Activated CD4-positive, alpha-beta memory T cell treated with anti-CD3 and anti-CD28 coated beads, Interleukin-2, amount 10 ng/mL, durations not matched to agents 7 days and 5 days (primary cell): ENCODE results near the gene DNAL4. TPM values are rescaled to one million over a fixed set of nuclear protein-coding genes. Genes with fewer than 3 reads are reported as not detected.

ENCODE experiments used
- CTCF ChIA-PET: fragments of 350-600 bp; sonication (Branson Sonifier 250); formaldehyde crosslinking; loops from one replicate; lab custom pipeline; 2021; ENCODE audit warnings: antibody characterized with exemption, inconsistent platforms; lab: Charles Lee
- POLR2A ChIA-PET: fragments of 350-600 bp; sonication (Branson Sonifier 250); formaldehyde crosslinking; loops from one replicate; lab custom pipeline; 2021; ENCODE audit warnings: antibody characterized with exemption; lab: Charles Lee
- DNase-seq: peaks from one replicate; pipeline ENCODE4 v3.0.0-alpha.2; 2020
- H3K27ac Mint-ChIP-seq: one replicate; pipeline ENCODE4 v1.8.0; 2021; ENCODE audit warnings: mild to moderate bottlenecking, mixed read lengths
- H3K27me3 Mint-ChIP-seq: one replicate; pipeline ENCODE4 v1.8.0; 2021; ENCODE audit warnings: mixed read lengths
- H3K36me3 Mint-ChIP-seq: one replicate; pipeline ENCODE4 v1.8.0; 2021; ENCODE audit warnings: low read depth, mixed read lengths
- H3K4me1 Mint-ChIP-seq: one replicate; pipeline ENCODE4 v1.8.0; 2021; ENCODE audit warnings: mixed read lengths
- H3K4me3 Mint-ChIP-seq: one replicate; pipeline ENCODE4 v1.8.0; 2021; ENCODE audit warnings: mild to moderate bottlenecking, mixed read lengths
- H3K9me3 Mint-ChIP-seq: one replicate; pipeline ENCODE4 v1.8.0; 2021; ENCODE audit warnings: mixed read lengths
- total RNA-seq, 2 experiments: library from RNA; stranded (reverse); gene quantifications; one replicate each; pipeline ENCODE4 v1.2.3, GENCODE V29; 2021

Gene DNAL4
- total RNA-seq, 2 experiments from 2014 or later: 8.0 to 8.4 TPM

DNA sequence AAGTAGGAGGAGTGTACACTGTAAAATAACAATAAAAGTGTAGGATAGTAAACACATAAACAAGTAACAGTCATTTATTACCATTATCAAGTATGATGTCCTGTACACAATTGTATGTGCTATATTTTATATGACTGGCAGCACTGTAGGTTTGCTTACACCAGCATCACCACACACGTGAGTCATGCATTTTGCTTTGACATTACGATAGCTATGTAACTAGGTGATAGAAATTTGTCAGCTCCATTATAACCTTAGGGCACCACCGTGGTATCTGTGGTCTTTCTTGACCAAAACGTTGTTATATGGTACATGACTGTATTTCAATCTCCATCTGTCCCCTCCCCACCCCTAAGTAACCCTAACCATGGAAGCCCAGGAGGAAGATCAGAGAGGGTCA is 1.1 kb downstream of the DNAL4 start:
- DNase-seq: no peak
- H3K4me3 Mint-ChIP-seq: peak overlapping the region; percentile 77
- peak overlapping the region; percentile 21 for H3K27ac Mint-ChIP-seq
- peaks cover 17% of the 10 kb centered on the region for H3K27me3 Mint-ChIP-seq
- H3K36me3 Mint-ChIP-seq: no peaks in the 10 kb centered on the region
- H3K4me1 Mint-ChIP-seq: peaks cover 21% of the 10 kb centered on the region
- H3K9me3 Mint-ChIP-seq: no peaks in the 10 kb centered on the region
- ChIA-PET CTCF (interaction anchor here (0.9 to 2.4 kb wide), 3 partner anchors 24 to 68 kb away, joined by 3 to 14 read pairs (median 3); no protein-coding TSS in a partner anchor), POLR2A (interaction anchor here (0.6 kb wide), 1 partner anchor 11 kb away, joined by 3 read pairs; no protein-coding TSS in a partner anchor)

DNA sequence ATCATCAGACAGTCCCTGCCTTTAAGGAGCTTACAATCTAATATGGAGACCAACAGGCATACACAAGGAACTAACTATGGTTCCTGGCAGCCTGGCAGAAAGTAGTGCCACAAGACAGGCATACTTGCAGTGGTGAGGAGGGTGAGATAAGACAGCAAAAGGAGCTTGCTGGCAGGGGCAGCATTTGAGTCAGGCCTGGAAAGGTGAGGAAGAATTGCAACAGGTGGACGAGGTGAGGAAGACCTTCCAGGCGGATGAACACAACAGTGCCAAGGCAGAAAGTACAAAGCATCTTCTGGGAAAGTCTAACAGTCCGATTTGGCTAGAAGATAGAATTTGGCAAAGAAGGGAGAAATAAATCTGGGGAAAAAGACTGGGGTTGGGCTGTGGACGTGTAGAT is 4.3 kb downstream of the DNAL4 start:
- H3K4me3 Mint-ChIP-seq: no peak overlapping the region
- DNase-seq: no peak
- no peak overlapping the region for H3K27ac Mint-ChIP-seq
- H3K27me3 Mint-ChIP-seq: no peaks in the 10 kb centered on the region
- H3K36me3 Mint-ChIP-seq: no peaks in the 10 kb centered on the region
- POLR2A ChIA-PET: no interaction called here
- H3K4me1 Mint-ChIP-seq: peaks cover 15% of the 10 kb centered on the region
- CTCF ChIA-PET: no interaction called here
- H3K9me3 Mint-ChIP-seq: no peaks in the 10 kb centered on the region

DNA sequence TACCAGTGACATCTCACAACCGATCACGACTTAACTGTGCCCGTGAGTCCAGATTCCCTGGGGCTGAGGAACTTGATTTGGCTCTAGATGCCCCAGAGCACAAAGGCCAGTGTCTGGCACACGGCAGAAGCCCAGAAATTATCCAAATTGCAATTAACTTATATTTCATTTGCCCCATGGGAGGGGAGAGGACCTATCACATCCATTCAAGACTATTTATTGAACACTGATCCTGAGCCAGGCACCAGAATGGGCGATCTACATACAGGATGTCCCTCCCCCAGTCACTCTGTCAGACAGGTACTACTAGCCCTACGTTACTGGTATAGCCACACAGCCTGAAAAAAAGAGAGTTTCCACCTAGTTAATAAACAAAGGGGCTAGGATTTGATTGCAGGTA is 5.1 kb downstream of the DNAL4 start:
- Mint-ChIP-seq H3K4me1 (peaks cover 8% of the 10 kb centered on the region), H3K27me3 (no peaks in the 10 kb centered on the region), H3K36me3 (no peaks in the 10 kb centered on the region), H3K9me3 (no peaks in the 10 kb centered on the region), H3K27ac (no peak overlapping the region), H3K4me3 (no peak overlapping the region)
- no peak for DNase-seq
- ChIA-PET POLR2A (no interaction called here), CTCF (no interaction called here)

GRCh38 chr22:38788021-38788816 is 5.7 kb downstream of the DNAL4 start:
- Mint-ChIP-seq H3K36me3 (no peaks in the 10 kb centered on the region), H3K9me3 (no peaks in the 10 kb centered on the region), H3K4me3 (no peak overlapping the region), H3K27me3 (no peaks in the 10 kb centered on the region), H3K4me1 (peaks cover 6% of the 10 kb centered on the region), H3K27ac (no peak overlapping the region)
- ChIA-PET CTCF (interaction anchor here (0.9 kb wide), 1 partner anchor 491 kb away, joined by 5 read pairs; no protein-coding TSS in a partner anchor), POLR2A (no interaction called here)
- DNase-seq: no peak

DNA sequence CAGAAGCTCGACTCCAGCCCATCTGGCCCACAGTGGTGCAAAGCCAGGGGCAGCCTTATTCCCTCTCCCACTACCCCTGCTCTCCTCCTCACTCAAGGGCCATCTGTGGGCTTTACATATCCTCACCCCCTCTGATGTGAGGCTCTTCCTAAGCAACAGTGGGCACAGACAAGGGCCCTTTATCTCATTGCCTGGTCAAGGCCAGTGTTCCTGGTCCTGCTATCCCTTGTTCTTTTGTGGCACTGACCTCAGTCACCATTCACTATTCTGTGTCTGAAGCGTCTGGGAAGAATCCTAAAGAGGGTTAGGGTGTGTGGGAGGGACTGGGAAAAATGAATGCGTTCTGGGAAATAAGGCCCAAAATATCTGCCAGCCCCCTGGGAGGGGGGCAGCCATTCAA is 7.3 kb downstream of the DNAL4 start:
- Mint-ChIP-seq H3K27ac (no peak overlapping the region), H3K4me1 (peaks cover 10% of the 10 kb centered on the region), H3K36me3 (no peaks in the 10 kb centered on the region), H3K4me3 (no peak overlapping the region), H3K9me3 (no peaks in the 10 kb centered on the region), H3K27me3 (no peaks in the 10 kb centered on the region)
- CTCF ChIA-PET: interaction anchor here (0.8 kb wide), 1 partner anchor 17 kb away, joined by 3 read pairs; no protein-coding TSS in a partner anchor
- DNase-seq: no peak
- POLR2A ChIA-PET: no interaction called here

GRCh38 chr22:38784856-38785255 is 9.1 kb downstream of the DNAL4 start:
- ChIA-PET POLR2A (interaction anchor here (0.6 kb wide), 1 partner anchor 880 kb away, joined by 3 read pairs; no protein-coding TSS in a partner anchor), CTCF (no interaction called here)
- Mint-ChIP-seq H3K27me3 (no peaks in the 10 kb centered on the region), H3K36me3 (no peaks in the 10 kb centered on the region), H3K27ac (no peak overlapping the region), H3K9me3 (no peaks in the 10 kb centered on the region), H3K4me1 (peaks cover 10% of the 10 kb centered on the region), H3K4me3 (no peak overlapping the region)
- DNase-seq: no peak

GRCh38 chr22:38784035-38784434 is 9.9 kb downstream of the DNAL4 start:
- H3K27ac Mint-ChIP-seq: no peak overlapping the region
- H3K27me3 Mint-ChIP-seq: no peaks in the 10 kb centered on the region
- ChIA-PET CTCF (interaction anchor here (1.8 kb wide), 1 partner anchor 18 kb away, joined by 4 read pairs; no protein-coding TSS in a partner anchor), POLR2A (interaction anchor here (0.6 kb wide), 1 partner anchor 880 kb away, joined by 3 read pairs; no protein-coding TSS in a partner anchor)
- H3K36me3 Mint-ChIP-seq: no peaks in the 10 kb centered on the region
- no peaks in the 10 kb centered on the region for H3K9me3 Mint-ChIP-seq
- H3K4me3 Mint-ChIP-seq: no peak overlapping the region
- no peak for DNase-seq
- H3K4me1 Mint-ChIP-seq: peaks cover 10% of the 10 kb centered on the region

DNA sequence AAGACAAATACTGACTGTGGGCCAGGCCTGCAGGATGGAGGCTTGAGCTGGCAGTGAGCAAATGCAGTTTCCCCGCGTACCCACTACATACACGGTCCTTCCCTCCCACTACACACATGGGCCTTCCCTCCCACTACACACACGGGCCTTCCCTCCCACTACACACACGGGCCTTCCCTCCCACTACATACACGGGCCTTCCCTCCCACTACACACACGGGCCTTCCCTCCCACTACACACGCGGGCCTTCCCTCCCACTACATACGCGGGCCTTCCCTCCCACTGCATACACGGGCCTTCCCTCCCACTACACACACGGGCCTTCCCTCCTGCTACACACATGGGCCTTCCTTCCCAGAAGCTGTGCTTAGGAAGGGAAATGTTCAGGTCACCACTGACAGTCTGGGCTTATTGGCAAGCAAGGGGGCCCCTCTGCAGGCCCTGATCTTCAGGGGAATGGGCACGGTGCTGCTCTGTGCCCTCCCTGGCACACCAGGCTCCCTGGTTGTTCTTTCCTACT is 10.8 kb downstream of the DNAL4 start:
- H3K9me3 Mint-ChIP-seq: no peaks in the 10 kb centered on the region
- no peaks in the 10 kb centered on the region for H3K36me3 Mint-ChIP-seq
- ChIA-PET POLR2A (no interaction called here), CTCF (interaction anchor here (1.8 kb wide), 1 partner anchor 17 kb away, joined by 4 read pairs; no protein-coding TSS in a partner anchor)
- DNase-seq: no peak
- no peak overlapping the region for H3K4me3 Mint-ChIP-seq
- H3K27ac Mint-ChIP-seq: no peak overlapping the region
- no peaks in the 10 kb centered on the region for H3K27me3 Mint-ChIP-seq
- peaks cover 10% of the 10 kb centered on the region for H3K4me1 Mint-ChIP-seq

DNA sequence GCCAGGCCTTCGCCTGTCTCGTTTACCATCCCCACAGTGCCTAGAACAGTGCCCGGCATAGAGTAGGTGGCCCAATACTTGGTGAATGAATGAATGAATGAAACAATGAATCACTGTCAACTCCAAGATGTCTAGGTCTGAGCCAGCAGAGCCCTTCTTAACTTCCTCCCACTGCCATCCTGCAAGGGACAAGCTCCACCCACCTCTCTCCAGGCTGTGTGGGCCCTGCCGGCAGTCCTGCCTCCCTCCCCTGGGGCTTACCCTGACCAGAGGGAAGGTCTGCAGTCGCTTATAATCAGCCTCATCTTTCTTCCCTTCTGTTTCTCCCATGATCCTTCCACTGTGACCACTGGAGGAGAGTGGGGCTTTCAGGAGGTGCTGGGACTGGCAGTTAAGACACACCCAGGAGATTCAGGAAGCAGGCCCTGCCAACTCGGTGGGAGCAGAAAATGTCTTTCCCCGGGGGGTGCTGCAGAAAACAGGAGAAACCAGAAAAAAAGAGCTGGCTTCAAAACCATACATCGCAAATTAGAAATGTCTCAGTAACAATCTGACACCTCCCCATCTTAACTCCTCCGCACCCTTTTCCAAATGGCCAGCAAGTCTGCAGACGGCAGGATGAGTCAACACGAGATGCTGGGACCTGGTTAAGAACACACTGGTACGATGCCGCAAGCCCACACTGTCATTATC is 11.4 kb downstream of the DNAL4 start:
- H3K9me3 Mint-ChIP-seq: no peaks in the 10 kb centered on the region
- H3K27ac Mint-ChIP-seq: no peak overlapping the region
- no peaks in the 10 kb centered on the region for H3K27me3 Mint-ChIP-seq
- DNase-seq: no peak
- H3K36me3 Mint-ChIP-seq: no peaks in the 10 kb centered on the region
- ChIA-PET POLR2A (no interaction called here), CTCF (interaction anchor here (1.4 to 1.9 kb wide), 3 partner anchors 13 to 17 kb away, joined by 3 to 7 read pairs (median 4); no protein-coding TSS in a partner anchor)
- H3K4me1 Mint-ChIP-seq: peaks cover 10% of the 10 kb centered on the region
- H3K4me3 Mint-ChIP-seq: no peak overlapping the region

DNA sequence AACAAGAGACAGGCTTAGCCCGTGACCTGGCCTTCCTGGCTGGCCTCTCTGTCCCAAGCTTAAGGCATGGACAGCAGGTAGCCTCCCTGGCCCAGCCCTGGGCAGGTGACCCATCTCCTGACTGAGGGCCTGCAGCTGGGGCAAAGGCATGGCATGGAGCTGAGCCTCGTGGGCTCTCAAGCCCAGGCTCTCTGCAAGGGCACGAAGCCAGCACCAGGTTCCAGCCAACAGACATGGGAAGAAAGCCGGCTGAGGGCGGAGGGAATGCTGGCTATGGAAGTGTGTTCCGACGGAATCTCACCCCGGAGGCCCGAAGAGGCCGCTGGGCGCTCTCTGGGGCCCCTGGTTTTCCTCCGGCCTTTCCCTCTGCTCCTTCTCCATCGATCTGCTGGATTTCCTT is 12.9 kb downstream of the DNAL4 start:
- CTCF ChIA-PET: interaction anchor here (1.9 kb wide), 1 partner anchor 12 kb away, joined by 7 read pairs; no protein-coding TSS in a partner anchor

GRCh38 chr22:38777087-38777671 is 16.8 kb downstream of the DNAL4 start:
- H3K9me3 Mint-ChIP-seq: no peaks in the 10 kb centered on the region
- ChIA-PET POLR2A (no interaction called here), CTCF (no interaction called here)
- no peak for DNase-seq
- H3K4me1 Mint-ChIP-seq: peaks cover 7% of the 10 kb centered on the region
- no peaks in the 10 kb centered on the region for H3K27me3 Mint-ChIP-seq
- H3K27ac Mint-ChIP-seq: no peak overlapping the region
- H3K36me3 Mint-ChIP-seq: no peaks in the 10 kb centered on the region
- H3K4me3 Mint-ChIP-seq: no peak overlapping the region

More for the DNA sequence above, 12.9 kb downstream of the DNAL4 start:
- H3K9me3 Mint-ChIP-seq: no peaks in the 10 kb centered on the region
- H3K27ac Mint-ChIP-seq: no peak overlapping the region
- no peak overlapping the region for H3K4me3 Mint-ChIP-seq
- no peaks in the 10 kb centered on the region for H3K36me3 Mint-ChIP-seq
- H3K4me1 Mint-ChIP-seq: peaks cover 10% of the 10 kb centered on the region
- no peak for DNase-seq
- POLR2A ChIA-PET: no interaction called here
- H3K27me3 Mint-ChIP-seq: no peaks in the 10 kb centered on the region

- H3K27ac Mint-ChIP-seq: no peak overlapping the region
- ChIA-PET CTCF (interaction anchor here (1.4 kb wide), 1 partner anchor 10 kb away, joined by 4 read pairs; no protein-coding TSS in a partner anchor), POLR2A (no interaction called here)
- no peaks in the 10 kb centered on the region for H3K27me3 Mint-ChIP-seq
- no peaks in the 10 kb centered on the region for H3K36me3 Mint-ChIP-seq
- H3K4me3 Mint-ChIP-seq: no peak overlapping the region
- H3K9me3 Mint-ChIP-seq: no peaks in the 10 kb centered on the region
- DNase-seq: no peak
- H3K4me1 Mint-ChIP-seq: peaks cover 6% of the 10 kb centered on the region
Observed at GRCh38 chr22:38776086-38776485, 17.9 kb downstream of the DNAL4 start.
